Tibial nerve (tissue), 4 donors: ENCODE results near the gene EYS. TPM values are rescaled to one million over a fixed set of nuclear protein-coding genes. Genes with fewer than 3 reads are reported as not detected.

Experiments used
- DNase-seq, 2 donors: peaks; one replicate each; pipeline ENCODE4 v3.0.0-alpha.2; 2019; ENCODE audit warnings: low spot score in 2 of 2
- H3K27ac ChIP-seq, 4 donors: fragments of 200-600 bp; sonication (generic) in 3 of 4; one replicate each; pipeline ENCODE4 v1.5.1; 2017 to 2019; ENCODE audit warnings: mild to moderate bottlenecking in 1 of 4
- H3K27me3 ChIP-seq, 2 donors: fragments of 200-600 bp; sonication (generic) in 1 of 2; one replicate each; pipeline versions ENCODE4 v1.5.1 to v1.6.0; 2017 to 2019
- H3K36me3 ChIP-seq, 3 donors: fragments of 200-600 bp; sonication (generic); one replicate each; pipeline ENCODE4 v1.5.1; 2018 to 2019
- H3K4me1 ChIP-seq, 4 donors: fragments of 200-600 bp; sonication (generic) in 3 of 4; one replicate each; pipeline ENCODE4 v1.5.1; 2017 to 2019
- H3K4me3 ChIP-seq, 4 donors: fragments of 200-600 bp; sonication (generic) in 3 of 4; one replicate each; pipeline ENCODE4 v1.5.1; 2017 to 2019; ENCODE audit warnings: mild to moderate bottlenecking in 1 of 4, moderate library complexity in 1 of 4
- H3K9me3 ChIP-seq, 4 donors: fragments of 200-600 bp; sonication (generic) in 3 of 4; one replicate each; pipeline ENCODE4 v1.5.1; 2017 to 2019
- CTCF ChIP-seq, 5 experiments: fragments of 200-600 bp in 3 of 5; fragments of 450-650 bp in 2 of 5; sonication (generic) in 3 of 5; IDR thresholded peaks; one replicate each; pipeline ENCODE4 v1.5.1; 2016 to 2019; ENCODE audit warnings: antibody characterized with exemption in 5 of 5, mild to moderate bottlenecking in 3 of 5, moderate library complexity in 2 of 5
- EP300 ChIP-seq, 2 donors: sonication (generic); formaldehyde crosslinking; IDR thresholded peaks; one replicate each; pipeline ENCODE4 v1.6.1; 2017; ENCODE audit warnings: antibody characterized with exemption in 2 of 2, mild to moderate bottlenecking in 1 of 2
- POLR2A ChIP-seq, 2 donors: fragments of 450-650 bp; IDR thresholded peaks; one replicate each; pipeline ENCODE4 v1.6.1; 2017; ENCODE audit warnings: antibody characterized with exemption in 2 of 2, mild to moderate bottlenecking in 2 of 2, moderate library complexity in 2 of 2
- WGBS, 2 donors: methylation state at CpG; one replicate each; pipeline ENCODE4 v1.1.5; 2018; 5-methylcytosine and 5-hydroxymethylcytosine counted together
- total RNA-seq, 4 donors: library from RNA; depleted of rRNA; stranded (reverse); fragments of >200 nt; gene quantifications; one replicate each; pipeline ENCODE4 v1.1.0, GENCODE V29; 2016

Gene EYS
- total RNA-seq, 4 donors from 2014 or later = under 0.01 to 4.5 (median 0.39) TPM; not detected in 1

- no peaks in the 10 kb centered on the region for H3K27me3 ChIP-seq
- no peaks in the 10 kb centered on the region for H3K4me1 ChIP-seq
- H3K4me3 ChIP-seq = no peak overlapping the region
- WGBS, 2 donors = 25 to 32% methylated on average over 3 of the region's 3 CpGs
- no peaks in the 10 kb centered on the region for H3K9me3 ChIP-seq
- TF ChIP-seq POLR2A (IDR thresholded peaks at IDR 0.05) (no peak), CTCF (IDR thresholded peaks at IDR 0.05) (no peak), EP300 (IDR thresholded peaks at IDR 0.05) (no peak)
- no peak for DNase-seq
- no peak overlapping the region for H3K27ac ChIP-seq
- H3K36me3 ChIP-seq = no peaks in the 10 kb centered on the region
These were observed 550.0 kb downstream of the EYS start for GRCh38 chr6:65157025-65157424.

DNA sequence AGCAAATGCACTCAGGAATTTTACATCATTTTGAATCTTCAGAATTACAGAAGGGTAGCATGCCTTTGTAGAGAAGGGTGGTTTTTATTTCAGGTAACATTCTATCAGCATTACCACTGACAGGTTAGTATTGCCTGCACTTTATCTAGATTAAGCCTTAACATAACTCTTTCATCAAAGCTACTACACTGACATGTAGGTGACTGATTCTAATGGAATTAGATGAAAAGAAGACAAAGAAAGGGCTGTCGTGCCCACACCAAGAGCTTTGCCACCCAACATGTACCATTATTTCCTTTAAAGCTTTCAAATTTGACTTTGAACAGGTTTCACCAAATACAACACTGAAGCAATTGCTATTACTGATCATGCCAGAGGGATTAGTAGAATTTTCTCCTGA, 551.9 kb downstream of the EYS start:
- no peak overlapping the region for H3K4me3 ChIP-seq
- no peaks in the 10 kb centered on the region for H3K27me3 ChIP-seq
- H3K36me3 ChIP-seq = no peaks in the 10 kb centered on the region
- TF ChIP-seq EP300 (IDR thresholded peaks at IDR 0.05) = no peak
- TF ChIP-seq POLR2A (IDR thresholded peaks at IDR 0.05) = no peak
- TF ChIP-seq CTCF (IDR thresholded peaks at IDR 0.05) = no peak
- no peaks in the 10 kb centered on the region for H3K9me3 ChIP-seq
- DNase-seq = no peak
- no peak overlapping the region for H3K27ac ChIP-seq
- H3K4me1 ChIP-seq = no peaks in the 10 kb centered on the region
- 74 to 76% methylated on average over 1 of the region's 1 CpG for WGBS, 2 donors

GRCh38 chr6:65149841-65150240, 557.2 kb downstream of the EYS start:
- Histone ChIP-seq H3K36me3 (no peaks in the 10 kb centered on the region), H3K27ac (no peak overlapping the region), H3K27me3 (no peaks in the 10 kb centered on the region), H3K9me3 (peaks cover 0 to 7% (median 0%) of the 10 kb centered on the region in 4 donors), H3K4me1 (no peaks in the 10 kb centered on the region), H3K4me3 (no peak overlapping the region)
- TF ChIP-seq CTCF (IDR thresholded peaks at IDR 0.05) (no peak), EP300 (IDR thresholded peaks at IDR 0.05) (no peak), POLR2A (IDR thresholded peaks at IDR 0.05) (no peak)
- WGBS, 2 donors = 78 to 79% methylated on average over 1 of the region's 1 CpG
- no peak for DNase-seq

DNA sequence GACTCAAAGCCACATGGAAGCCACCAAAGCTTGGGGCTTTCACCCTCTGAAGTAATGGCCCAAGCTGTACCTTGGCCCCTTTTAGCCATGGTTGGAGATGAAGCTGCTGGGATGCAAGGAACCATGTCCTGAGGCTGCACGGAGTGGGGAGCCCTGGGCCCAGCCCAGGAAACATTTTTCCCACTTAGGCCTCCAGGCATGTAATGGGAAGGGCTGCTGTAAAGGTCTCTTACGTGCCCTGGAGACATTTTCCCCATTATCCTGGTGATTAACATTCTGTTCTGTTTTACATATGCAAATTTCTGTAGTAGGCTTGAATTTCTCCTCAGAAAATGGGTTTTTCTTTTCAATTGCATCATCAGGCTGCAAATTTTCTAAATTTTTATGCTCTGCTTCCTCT, 558.2 kb downstream of the EYS start:
- 76 to 85% methylated on average over 2 of the region's 2 CpGs for WGBS, 2 donors
- no peaks in the 10 kb centered on the region for H3K4me1 ChIP-seq
- H3K27ac ChIP-seq = no peak overlapping the region
- no peaks in the 10 kb centered on the region for H3K36me3 ChIP-seq
- H3K9me3 ChIP-seq = peaks cover 0 to 7% (median 0%) of the 10 kb centered on the region in 4 donors
- H3K27me3 ChIP-seq = no peaks in the 10 kb centered on the region
- no peak for DNase-seq
- TF ChIP-seq EP300 (IDR thresholded peaks at IDR 0.05) (no peak), POLR2A (IDR thresholded peaks at IDR 0.05) (no peak), CTCF (IDR thresholded peaks at IDR 0.05) (no peak)
- no peak overlapping the region for H3K4me3 ChIP-seq

GRCh38 chr6:65135567-65135966, 571.5 kb downstream of the EYS start:
- Histone ChIP-seq H3K27me3 (no peaks in the 10 kb centered on the region), H3K4me3 (no peak overlapping the region), H3K9me3 (peaks cover 0 to 4% (median 0%) of the 10 kb centered on the region in 4 donors), H3K27ac (no peak overlapping the region), H3K4me1 (no peaks in the 10 kb centered on the region), H3K36me3 (no peaks in the 10 kb centered on the region)
- no peak for TF ChIP-seq EP300 (IDR thresholded peaks at IDR 0.05)
- no peak for TF ChIP-seq CTCF (IDR thresholded peaks at IDR 0.05)
- no peak for TF ChIP-seq POLR2A (IDR thresholded peaks at IDR 0.05)
- 76 to 80% methylated on average over 2 of the region's 2 CpGs for WGBS, 2 donors
- no peak for DNase-seq
